GM12865 (cell line): ENCODE data around the gene CCDC122.

Source experiments
- DNase-seq: peaks from one replicate; pipeline ENCODE4 v3.0.0; 2010; ENCODE audit warnings: low read depth
- H3K4me3 ChIP-seq: 2 replicates; pipeline ENCODE4 v1.5.1; 2011; ENCODE audit warnings: mild to moderate bottlenecking, low read depth, low read length, control low read depth
- CTCF ChIP-seq: IDR thresholded peaks from 2 replicates; pipeline ENCODE4 v1.5.1; 2011; ENCODE audit warnings: low read length, control low read depth, low read depth, inconsistent platforms; ENCODE audit not compliant: insufficient read depth; ENCODE audit errors: missing control alignments

The CCDC122 gene

GRCh38 chr13:43786766-43787517 is 92.6 kb downstream of the CCDC122 start, which contains the start of gene ENOX1:
TSS of gene ENOX1 (minus strand) at chr13:43786972.
- DNase-seq = peak; percentile 78
- H3K4me3 ChIP-seq = peak within 1 kb of the TSS; percentile 73
- no peak for TF ChIP-seq CTCF

GRCh38 chr13:43786472-43786765 is 93.1 kb downstream of the CCDC122 start:
- no peak for DNase-seq
- H3K4me3 ChIP-seq = peak overlapping the region; percentile 73

More at GRCh38 chr13:43786472-43786765, 93.1 kb downstream of the CCDC122 start:
- no peak for TF ChIP-seq CTCF
